Adrenal gland (tissue), 5 donors: Measurements from ENCODE around the gene PRRC2B.

Experiments used
- POLR2A ChIP-seq, 2 donors: fragments of 450-650 bp; IDR thresholded peaks; one replicate each; pipeline ENCODE4 v1.6.1; 2017; ENCODE audit warnings: antibody characterized with exemption in 2 of 2, mild to moderate bottlenecking in 2 of 2, moderate library complexity in 1 of 2
- TF ChIP-seq, protein P1 (sequence below), 6 experiments: fragments of 450-650 bp in 4 of 6; fragments of 200-600 bp in 2 of 6; sonication (generic) in 1 of 6; IDR thresholded peaks; 1 replicate in 5 of 6; 2 replicates in 1 of 6; pipeline versions ENCODE4 v1.5.1 to v1.8.0; 2016 to 2021; ENCODE audit warnings: antibody characterized with exemption in 6 of 6, mild to moderate bottlenecking in 2 of 6, moderate library complexity in 1 of 6
- donor health status: DM: no; HTN: no; CAD: no.

GRCh38 chr9:131432050-131432449 lies 38.2 kb downstream of the PRRC2B start:
- TF ChIP-seq, protein P1, sequence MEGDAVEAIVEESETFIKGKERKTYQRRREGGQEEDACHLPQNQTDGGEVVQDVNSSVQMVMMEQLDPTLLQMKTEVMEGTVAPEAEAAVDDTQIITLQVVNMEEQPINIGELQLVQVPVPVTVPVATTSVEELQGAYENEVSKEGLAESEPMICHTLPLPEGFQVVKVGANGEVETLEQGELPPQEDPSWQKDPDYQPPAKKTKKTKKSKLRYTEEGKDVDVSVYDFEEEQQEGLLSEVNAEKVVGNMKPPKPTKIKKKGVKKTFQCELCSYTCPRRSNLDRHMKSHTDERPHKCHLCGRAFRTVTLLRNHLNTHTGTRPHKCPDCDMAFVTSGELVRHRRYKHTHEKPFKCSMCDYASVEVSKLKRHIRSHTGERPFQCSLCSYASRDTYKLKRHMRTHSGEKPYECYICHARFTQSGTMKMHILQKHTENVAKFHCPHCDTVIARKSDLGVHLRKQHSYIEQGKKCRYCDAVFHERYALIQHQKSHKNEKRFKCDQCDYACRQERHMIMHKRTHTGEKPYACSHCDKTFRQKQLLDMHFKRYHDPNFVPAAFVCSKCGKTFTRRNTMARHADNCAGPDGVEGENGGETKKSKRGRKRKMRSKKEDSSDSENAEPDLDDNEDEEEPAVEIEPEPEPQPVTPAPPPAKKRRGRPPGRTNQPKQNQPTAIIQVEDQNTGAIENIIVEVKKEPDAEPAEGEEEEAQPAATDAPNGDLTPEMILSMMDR (IDR thresholded peaks at IDR 0.05): no peak
- TF ChIP-seq POLR2A (IDR thresholded peaks at IDR 0.05): no peak
